HT-29 (cell line): ENCODE data around the gene TRIM31. TPM values are rescaled to one million over a fixed set of nuclear protein-coding genes. Genes with fewer than 3 reads are reported as not detected.

Experiments
- DNase-seq: peaks from one replicate; pipeline ENCODE4 v3.0.0-alpha.2; 2015; ENCODE audit warnings: low spot score
- total RNA-seq: library from RNA; depleted of rRNA; stranded (reverse); fragments of >200 nt; shearing (Covaris generic); gene quantifications from 2 replicates; pipeline ENCODE4 v1.2.3, GENCODE V29; 2014

TRIM31 gene
- total RNA-seq, 1 experiment from 2014 or later, result 112 TPM

DNA sequence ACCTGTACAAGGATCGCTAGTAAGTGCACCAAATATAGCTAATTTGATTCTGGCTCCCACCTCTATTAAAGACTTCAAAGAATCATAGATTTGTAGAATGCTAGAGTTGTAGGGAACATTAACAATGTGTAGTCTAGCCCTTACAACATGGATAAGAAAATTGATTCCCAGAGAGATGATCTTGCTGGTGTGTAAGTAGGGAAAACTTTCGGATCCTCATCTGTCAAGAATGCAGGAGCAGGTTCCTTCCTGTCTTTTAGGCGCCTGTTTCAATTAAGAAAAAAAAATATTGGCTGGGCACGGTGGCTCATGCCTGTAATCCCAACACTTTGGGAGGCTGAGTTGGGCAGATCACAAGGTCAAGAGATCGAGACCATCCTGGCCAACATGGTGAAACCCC is 25.0 kb downstream of the TRIM31 start:
- no peak for DNase-seq

DNA sequence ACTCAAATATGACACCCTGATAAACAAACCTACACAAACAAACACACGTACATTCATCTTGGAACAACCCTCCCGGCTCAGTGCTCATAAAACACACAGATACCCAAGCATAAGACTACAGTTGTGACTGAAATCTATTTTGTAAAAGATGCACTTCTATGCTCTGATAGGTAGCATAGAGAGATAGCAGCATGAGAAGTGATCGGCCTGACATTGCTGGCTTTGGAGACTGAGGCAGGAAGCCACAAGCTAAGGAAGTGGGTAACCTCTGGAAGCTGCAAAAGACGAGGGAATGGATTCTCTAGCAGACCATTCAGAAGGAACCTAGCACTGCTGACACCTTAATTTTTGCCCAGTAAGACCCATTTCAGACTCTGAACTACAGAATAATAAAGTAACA is 35.7 kb downstream of the TRIM31 start:
- DNase-seq, result peak; percentile 0

DNA sequence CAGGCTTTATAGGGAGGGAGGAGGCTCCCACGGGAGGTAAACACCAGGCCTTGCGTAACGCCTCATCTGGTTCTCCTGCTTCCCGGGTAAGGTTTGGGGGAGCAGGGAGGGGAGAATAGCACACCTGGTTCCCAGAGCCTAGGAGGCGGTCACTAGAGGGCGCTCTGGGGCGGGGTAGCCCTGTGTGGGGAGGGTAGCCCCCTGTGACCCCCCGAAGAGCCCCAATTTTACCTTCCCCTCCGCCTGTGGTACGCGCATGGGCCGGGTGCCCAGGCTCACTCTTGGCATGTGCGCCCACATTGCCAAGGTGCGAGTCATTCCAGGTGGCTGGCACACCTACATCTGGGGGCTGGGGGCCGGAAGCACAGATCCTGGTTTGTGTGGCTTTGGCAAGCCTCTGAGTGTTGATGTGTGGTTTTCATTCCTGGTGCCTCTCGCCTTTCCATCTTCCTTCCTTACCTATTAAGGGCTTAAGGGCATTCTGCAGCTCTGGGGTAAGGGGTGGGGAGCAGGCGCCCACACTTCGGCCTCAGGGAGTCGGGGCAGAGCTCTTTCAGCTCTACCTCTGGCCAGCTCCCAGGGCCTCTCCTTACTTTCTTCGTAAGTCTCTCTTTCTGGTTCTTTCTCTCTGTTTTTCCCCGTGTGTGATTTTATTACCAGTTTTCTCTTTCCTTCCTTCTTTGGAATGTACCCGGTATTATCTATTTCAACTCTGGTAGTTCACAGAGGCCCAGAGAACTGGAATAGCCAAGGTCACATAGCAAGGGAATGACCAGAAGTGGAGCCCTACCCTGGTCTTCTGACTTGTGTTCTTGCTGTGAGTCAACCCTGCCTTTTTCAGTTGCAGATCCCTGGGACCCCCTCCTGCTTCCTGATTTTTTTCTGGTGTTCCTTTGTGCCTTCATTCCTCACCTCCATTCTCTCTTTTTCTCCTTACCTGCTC is 36.8 kb downstream of the TRIM31 start:
- peak; percentile 80 for DNase-seq

DNA sequence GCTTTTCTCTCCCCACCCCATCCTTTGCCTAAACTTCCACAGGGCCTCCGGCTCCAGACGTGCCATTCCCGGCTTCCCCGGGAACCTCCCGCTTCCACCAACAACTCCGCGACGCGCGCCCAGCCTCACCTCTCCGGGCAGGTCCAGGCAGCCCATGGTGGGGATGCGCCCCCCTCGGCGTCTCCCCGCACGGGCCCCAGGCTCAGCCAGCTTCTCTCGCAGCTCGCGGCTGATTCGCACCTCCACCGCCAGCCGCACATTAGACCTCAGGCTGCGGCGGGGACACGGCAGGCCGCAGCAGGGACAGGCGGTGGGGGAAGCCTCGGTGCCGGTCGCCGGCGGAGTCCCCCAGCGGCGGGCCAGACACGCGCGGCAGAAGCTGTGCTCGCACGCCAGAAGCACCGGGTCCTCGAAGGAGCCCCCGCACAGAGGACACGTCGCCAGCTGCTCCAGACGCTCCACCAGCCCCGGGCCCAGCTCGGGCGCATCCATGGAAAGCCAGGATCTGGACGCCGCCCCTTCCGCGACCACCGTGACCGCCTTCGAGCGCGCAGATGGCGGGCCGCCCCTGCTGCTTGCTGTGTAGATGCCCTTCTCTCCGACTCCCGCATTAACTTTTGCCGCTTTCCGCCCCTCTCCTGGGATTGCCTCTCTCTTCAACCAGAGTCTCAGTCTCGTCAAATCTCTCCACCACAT is 37.6 kb downstream of the TRIM31 start, which contains the start of gene RNF39:
RNF39 (minus strand) TSS at position 676 of the 696 bp plus-strand sequence; CDS start at position 492, 184 bp downstream.
- no peak for DNase-seq

DNA sequence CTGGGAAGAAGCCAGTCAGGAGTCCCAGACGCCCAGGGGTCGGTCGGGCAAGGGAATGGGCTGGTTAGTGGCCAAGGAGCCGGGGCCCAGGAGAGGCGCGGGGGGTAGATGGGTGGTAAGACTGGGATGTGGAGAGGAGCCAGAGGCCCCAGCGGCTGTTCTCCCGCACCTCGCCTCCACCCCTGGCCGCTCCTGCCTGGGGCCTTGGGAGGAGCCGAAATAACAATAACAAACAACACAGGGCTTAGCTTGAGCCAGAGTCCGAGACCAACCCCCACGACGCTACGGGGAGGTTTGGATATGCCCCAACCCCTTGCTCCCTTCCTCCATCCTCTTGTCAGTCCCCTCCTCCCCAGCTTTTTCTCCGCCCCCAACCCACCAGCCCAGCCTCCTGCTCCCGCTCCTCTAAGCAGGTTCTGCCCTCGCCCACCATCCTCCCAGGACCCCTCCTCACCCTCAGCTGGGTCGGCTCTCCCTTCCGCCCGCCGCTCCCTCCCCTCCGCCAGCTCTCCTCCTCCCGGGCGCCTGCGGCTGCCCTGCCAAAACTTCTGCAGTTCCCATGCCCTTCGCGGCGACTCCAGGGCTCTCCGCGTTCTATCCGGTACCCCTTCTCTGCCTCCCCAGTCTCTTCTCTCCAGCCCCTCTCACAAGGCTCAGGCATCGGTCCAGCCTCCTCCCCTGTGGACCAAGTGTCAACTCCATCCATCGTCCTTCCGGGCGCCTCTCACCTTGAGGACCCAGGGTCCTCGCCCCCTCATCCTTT is 38.4 kb downstream of the TRIM31 start:
- peak; percentile 19 for DNase-seq

DNA sequence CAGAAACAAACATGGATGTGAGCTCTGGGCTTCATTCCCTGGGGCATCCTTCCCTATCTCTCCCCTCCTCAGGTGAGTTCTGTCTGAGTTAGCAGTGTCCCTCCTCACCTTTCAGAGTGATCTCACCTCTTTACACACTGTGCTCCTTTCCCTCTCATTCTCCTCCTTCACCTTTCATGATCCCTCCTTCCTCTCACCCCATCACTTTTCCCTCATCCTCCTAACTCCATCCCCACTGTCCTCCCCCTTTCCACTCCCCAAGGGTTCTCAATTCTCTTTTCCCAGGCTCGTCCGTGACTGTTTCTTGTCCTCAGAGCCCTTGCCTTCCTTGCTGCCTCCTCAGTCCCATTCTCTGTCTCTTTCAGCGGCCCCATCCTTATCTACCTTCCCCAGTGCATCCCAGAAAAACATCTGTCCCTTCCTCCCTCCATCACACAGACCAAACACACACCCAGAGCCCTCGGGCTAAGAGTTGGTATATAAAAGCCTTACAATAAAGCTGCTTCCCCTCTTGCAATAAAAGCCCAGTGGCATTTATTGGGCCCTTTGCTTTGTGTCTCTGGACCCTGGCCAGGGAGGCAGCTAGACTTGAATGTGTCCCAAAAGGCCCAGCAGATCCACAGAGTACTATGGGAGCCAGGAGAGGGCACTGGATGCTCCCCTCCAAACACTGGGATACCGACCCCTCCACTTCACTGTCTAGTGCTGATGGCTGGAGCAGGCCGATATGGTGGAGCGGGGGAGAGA is 39.2 kb downstream of the TRIM31 start:
- peak; percentile 16 for DNase-seq

DNA sequence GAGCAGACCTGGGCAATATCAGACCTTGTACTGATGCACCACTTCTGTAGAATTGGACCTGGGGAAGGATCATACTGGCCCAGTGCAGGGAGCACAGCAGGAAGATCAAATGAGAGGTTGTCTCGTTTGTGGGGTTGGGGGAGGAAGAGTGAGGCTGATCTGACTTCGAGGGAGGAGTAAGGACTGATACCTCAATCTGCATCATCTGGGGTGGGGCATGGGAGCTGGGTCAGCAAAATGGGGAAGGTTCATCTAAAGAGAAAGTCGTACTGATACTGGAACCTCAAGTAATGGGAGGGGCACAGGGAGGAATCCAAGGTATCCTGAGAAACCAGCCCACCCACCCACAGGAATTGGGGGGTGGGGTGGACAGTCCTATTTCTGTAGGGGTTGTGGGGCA is 41.0 kb downstream of the TRIM31 start:
- DNase-seq, result no peak

DNA sequence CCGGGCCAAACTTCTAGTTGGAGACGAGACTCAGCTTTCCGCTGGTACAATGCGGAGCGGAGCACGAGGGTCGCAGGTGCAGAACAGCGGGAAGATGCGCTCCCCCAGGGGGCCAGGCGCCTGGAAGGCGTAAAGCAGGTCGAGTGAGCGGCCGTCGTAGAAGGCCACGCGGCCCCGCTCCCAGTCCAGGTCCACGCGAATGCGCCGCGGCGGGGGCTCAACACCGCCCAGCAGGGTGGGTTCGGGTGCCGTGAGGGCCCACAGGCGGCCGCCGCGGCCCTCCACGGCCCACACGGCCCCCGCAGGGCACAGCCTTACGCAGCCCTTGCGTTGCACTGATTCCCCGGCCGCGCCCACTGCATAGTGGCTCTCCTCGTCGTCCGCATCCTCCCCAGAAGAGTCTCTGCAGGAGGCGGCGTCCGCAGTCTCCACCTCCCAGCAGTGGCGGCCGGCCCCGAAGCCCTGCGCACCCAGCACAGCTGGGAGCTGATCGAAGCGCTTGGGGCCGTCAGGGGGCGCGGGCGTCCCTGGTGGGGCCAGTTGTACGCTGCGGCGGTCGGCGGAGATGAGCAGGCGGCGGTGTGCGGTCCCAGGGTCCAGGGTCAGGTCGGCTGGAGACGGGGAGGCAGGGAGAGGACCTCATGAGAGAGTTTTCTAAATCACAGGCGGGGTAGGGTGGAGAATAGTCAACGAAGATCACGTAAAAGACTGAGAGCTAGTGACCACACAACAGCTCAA is 41.6 kb downstream of the TRIM31 start:
- DNase-seq, result no peak

DNA sequence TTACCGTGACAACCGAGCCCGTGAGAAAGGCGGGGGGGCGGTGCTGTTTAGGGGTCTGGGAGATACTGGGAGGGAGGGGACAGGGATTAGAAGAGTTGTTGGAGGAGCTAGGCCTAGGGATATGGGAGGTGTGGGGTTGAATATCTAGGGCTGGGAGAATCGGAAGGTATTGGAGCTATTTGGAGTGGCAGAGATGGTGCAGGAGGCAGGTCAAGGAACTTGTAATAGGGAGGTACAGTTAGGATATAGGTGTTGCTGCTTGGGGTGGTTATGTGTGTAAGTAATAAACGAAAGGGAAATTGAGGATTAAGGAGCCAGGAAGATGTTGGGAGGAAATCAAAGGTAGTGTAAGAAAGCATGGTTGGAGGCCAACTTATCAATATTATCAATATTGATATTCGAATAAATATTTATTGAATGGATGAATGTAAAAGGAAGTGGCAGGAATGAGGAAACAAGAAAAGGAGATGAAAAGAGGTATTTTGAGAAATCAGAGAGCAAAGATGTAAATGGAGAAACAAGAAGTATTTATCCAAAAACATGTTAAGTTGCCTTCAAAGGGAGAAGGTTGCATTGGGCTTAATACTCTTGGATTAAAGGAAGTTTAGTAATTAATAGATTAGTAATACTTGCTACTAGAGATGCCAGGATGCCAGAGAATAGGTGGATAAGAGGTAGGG is 45.3 kb downstream of the TRIM31 start:
- no peak for DNase-seq

DNA sequence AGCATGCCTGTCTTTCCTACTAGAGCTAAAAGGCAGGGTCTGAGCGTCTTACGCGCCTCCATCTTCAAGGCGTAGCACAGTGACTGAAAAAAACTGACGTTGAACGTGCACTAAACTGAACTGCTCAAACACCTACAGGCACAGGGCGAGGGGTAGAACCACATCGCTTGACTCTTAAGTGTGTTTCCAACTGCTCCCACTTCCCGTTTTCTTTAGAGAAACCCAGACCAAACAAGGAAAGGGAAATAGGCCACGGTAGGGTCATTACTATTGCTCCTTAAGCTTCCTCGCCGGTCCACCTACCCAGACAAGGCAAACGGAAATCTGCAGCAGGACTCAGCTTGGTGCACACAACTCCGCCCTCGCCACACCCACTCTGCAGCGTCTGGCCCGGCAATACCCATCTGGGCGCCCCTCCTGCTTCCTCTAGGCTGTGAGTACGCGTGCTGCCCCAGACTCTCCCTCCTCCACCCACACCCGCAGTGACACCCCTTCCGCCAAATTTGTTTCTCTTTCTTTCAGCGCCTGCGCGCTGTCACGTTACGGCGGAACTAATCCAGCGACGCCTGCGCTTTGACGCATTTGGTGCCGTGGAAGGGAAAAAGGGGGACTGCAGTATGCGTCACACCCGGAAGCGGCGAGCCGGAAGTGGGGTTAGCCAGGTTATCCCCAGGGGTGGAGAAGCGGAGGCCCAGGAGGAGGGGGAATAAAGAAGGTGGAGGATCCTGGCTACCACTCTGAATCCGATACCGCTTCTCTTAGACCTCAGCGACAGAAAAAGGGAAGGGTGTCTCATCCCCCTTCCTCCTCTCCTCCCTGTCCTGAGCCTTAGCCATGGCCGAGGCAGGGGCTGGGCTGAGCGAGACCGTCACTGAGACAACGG is 46.1 kb downstream of the TRIM31 start, which contains the start of gene PPP1R11:
PPP1R11 (plus strand) TSS at position 622 of the 883 bp plus-strand sequence; CDS start at position 835, 213 bp downstream.
- peak; percentile 98 for DNase-seq

DNA sequence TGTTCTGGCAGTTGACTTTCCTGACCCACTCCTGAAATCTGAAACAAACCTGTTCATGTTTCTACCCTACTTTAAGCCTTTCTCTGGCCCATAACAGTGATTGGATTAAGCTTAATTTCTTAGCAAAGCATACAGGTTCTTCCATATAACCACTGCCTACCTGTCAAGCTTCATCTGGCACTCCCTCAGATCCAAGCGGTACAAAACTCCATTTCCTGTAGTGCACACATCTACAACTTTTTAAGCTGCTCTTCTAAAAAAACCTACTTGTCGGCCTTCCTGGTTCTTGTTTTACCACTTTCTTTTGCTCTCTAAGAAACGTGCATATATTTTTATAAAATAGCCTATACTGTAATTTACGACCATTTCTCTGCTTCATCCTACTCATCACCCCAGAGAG is 46.8 kb downstream of the TRIM31 start:
- DNase-seq, result peak; percentile 44

DNA sequence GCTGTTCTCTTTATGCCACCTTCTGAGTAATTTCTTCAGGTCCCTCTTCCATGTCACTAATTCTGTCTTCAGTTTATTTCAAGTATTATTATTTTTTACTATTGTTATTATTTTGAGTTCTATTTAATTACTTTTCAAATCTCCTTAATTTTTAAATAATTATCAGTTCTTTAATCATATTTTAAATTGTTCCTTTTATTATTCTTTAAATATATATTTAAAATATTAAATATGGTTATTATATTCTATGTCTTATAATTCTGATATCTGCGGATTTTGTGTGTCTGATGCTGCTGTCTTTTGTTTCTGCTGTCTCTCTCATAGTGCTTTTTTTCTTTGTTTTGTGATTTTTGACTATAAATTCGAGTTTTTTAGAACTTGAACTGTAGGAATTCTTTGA is 49.6 kb downstream of the TRIM31 start:
- no peak for DNase-seq

DNA sequence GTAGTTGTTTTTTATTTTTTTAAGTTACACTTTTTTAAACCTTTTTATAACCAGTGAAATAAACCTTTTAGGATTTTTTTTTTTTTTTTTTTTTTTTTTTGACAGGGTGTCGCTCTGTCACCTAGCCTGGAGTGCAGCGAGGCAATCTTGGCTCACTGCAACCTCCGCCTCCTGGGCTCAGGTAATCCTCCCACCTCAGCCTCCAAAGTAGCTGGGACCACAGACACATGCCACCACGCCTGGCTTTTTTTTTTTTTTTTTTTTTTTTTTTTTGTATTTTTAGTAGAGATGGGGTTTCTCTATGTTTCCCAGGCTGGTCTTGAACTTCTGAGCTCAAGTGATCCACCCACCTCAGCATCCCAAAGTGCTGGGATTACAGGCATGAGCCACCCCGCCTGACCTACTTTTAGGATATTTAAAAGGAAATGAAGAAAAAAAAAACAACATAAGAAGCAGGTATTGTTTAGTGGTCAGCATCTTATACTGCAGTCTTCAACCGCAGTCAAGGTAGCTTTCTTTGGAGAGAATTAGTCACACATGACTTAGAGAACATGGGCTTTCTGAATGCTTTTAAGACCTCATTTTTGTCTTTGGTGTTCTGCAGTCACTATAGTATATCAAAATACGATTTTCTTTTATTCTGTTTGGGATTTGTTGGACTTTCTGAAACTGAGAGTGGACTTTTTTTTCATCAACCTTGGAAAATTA is 50.3 kb downstream of the TRIM31 start:
- no peak for DNase-seq

DNA sequence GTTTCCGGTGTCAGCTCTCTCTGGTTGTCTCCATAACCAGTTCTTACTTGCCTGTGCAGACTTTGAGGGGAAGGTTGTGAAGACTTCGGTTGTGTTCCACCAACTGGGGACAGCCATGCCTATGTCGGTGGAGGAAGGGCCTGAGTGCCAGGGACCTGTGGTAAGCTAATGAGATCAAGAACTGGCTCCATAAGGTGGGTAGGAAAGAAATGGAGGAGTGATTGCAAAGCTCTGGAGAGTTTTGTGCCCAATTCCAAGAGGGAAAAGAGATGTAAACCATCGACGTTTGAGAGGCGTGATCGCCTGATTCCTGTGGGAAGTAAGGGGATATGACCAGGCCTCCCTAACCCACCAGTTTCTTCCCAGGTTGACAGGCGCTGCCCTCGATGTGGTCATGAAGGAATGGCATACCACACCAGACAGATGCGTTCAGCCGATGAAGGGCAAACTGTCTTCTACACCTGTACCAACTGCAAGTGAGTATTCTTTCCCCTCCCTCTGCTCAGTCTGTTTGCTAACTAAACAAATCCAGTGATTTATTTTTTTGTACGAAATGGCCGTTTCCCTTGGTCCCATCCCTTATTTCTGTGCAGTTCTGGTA is 50.9 kb downstream of the TRIM31 start:
- DNase-seq, result peak; percentile 67

DNA sequence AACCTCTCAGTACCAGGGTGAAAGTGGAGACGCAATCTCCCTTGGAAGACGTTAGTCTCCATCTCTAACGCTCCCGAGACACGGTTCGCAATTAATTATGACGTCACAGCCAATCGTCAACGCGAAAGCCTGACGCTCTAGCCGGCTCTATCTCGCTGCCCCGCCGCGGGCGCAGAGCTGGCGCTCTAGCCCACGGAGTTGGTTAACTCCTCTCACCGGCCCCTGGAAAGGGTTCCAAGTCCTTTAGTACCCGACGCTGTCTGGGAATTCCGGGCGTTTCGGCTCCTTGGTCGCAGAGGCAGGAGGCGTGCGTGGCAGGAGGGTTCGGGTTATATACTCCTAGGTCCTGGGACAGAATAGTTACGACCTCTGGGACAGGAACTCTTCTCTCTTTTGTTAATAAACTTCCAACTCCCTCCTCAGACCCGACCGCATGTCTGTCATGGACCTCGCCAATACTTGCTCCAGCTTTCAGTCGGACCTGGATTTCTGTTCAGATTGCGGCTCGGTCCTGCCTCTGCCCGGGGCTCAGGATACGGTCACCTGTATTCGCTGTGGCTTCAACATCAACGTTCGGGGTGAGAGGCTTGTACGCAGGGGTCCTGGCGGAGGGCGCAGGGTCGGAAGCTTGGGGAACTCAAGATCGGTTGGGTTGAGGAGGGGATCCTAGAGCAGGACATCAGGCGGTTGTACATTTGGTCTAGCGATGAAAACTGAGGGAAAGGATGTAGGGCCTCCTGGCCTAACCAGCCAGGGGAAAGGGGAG is 51.6 kb downstream of the TRIM31 start, which contains the start of gene POLR1H:
POLR1H (plus strand) TSS at position 174 of the 766 bp plus-strand sequence; CDS start at position 434, 260 bp downstream.
- DNase-seq, result peak; percentile 98

DNA sequence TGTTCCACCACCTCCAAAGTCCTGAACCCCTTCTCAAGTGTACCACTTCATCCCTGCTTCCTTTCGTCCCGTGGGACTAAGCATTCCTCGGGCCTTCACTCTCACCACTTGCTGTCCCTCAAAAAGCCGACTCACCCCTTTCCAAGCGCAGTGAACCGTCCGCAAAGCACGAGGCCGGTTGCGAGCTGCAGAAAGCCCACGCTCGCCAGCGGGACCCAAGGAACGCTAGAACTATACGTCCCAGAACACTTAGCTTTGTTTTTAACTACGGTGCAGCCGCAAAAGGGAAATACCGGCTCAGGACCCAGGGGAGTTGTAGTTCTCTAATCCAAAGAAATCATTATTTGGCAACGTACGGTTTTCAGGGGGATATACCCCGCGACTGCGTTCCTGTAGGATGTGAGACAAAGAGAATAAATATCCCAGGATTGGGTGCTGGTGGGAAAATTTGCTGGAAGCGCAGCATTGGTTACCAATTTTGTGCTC is 52.2 kb downstream of the TRIM31 start:
- no peak for DNase-seq
